OCI-LY7 (cell line): ENCODE measurements around the gene MIOX.

ENCODE experiments used
- EZH2phosphoT487 ChIP-seq: fragments of 200-600 bp; sonication (generic); IDR thresholded peaks from 2 replicates; pipeline ENCODE4 v1.6.1; 2018; ENCODE audit warnings: low read depth, borderline replicate concordance, mild to moderate bottlenecking, mixed run types, antibody characterized with exemption, low read length, moderate library complexity, mixed read lengths
- TF ChIP-seq, protein P1 (sequence below): fragments of 200-600 bp; sonication (generic); conservative IDR thresholded peaks from 2 replicates; pipeline ENCODE4 v1.5.1; 2014; ENCODE audit warnings: mild to moderate bottlenecking, antibody characterized with exemption, low read length, moderate library complexity, mixed read lengths

DNA sequence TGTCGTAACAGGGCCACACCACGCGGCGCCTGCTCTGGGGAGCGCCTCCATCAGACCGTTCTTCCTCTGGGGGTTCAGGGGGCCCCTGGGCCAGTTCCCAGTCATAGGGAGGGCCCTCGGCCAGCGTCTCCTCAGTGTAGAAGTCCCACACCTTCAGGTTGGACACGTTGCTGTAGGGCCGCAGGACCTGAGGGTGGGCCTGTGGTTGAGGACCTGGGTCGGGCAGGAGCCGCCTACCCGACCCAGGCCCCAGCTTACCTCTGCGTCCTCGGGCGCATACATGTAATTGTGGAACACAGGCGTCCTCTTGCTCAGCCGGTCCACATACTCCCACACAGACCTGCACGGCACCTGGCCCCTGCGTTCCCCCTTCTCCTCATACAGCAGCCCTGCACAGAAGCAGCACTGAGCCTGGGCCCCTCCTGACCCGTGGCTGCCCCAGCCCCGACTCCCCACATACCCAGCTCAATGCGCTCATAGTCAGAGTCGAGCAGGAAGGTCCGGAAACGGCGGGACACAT lies 32.0 kb upstream of the MIOX start:
- TF ChIP-seq, protein P1, sequence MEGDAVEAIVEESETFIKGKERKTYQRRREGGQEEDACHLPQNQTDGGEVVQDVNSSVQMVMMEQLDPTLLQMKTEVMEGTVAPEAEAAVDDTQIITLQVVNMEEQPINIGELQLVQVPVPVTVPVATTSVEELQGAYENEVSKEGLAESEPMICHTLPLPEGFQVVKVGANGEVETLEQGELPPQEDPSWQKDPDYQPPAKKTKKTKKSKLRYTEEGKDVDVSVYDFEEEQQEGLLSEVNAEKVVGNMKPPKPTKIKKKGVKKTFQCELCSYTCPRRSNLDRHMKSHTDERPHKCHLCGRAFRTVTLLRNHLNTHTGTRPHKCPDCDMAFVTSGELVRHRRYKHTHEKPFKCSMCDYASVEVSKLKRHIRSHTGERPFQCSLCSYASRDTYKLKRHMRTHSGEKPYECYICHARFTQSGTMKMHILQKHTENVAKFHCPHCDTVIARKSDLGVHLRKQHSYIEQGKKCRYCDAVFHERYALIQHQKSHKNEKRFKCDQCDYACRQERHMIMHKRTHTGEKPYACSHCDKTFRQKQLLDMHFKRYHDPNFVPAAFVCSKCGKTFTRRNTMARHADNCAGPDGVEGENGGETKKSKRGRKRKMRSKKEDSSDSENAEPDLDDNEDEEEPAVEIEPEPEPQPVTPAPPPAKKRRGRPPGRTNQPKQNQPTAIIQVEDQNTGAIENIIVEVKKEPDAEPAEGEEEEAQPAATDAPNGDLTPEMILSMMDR, result no peak
- TF ChIP-seq EZH2phosphoT487, result no peak
